ENCODE results near the gene PLVAP.

GRCh38 chr19:17418710-17419109, 41.6 kb upstream of the PLVAP start:
- TF ChIP-seq CTCF (IDR thresholded peaks at IDR 0.05; ENCODE audit: low read depth, low read length) (no peak), POLR2A (IDR thresholded peaks at IDR 0.05; ENCODE audit: extremely low read depth, insufficient read length) (no peak), MAX (IDR thresholded peaks at IDR 0.05; ENCODE audit: low read depth, low read length) (no peak), MYC (IDR thresholded peaks at IDR 0.05; ENCODE audit: low read depth, low read length) (no peak)
